Ishikawa (cell line): ENCODE measurements around the gene TXNDC5.

Experiments used
- CEBPB ChIP-seq: IDR thresholded peaks from 2 replicates; pipeline ENCODE4 v1.6.1; 2012
- CREB1 ChIP-seq: IDR thresholded peaks from 2 replicates; pipeline ENCODE4 v1.6.1; 2012; ENCODE audit warnings: low read depth
- EGR1 ChIP-seq: IDR thresholded peaks from 2 replicates; pipeline ENCODE4 v1.6.1; 2012
- EP300 ChIP-seq: IDR thresholded peaks from 2 replicates; pipeline ENCODE4 v1.6.1; 2012; ENCODE audit warnings: borderline replicate concordance
- FOXM1 ChIP-seq: IDR thresholded peaks from 2 replicates; pipeline ENCODE4 v1.6.1; 2012; ENCODE audit warnings: low read depth, borderline replicate concordance
- MAX ChIP-seq: IDR thresholded peaks from 2 replicates; pipeline ENCODE4 v1.6.1; 2012
- NFIC ChIP-seq: IDR thresholded peaks from 2 replicates; pipeline ENCODE4 v1.6.1; 2012
- RAD21 ChIP-seq: IDR thresholded peaks from 2 replicates; pipeline ENCODE4 v1.6.1; 2012; ENCODE audit warnings: low read depth
- TAF1 ChIP-seq: IDR thresholded peaks from 2 replicates; pipeline ENCODE4 v1.6.1; 2012; ENCODE audit warnings: low read depth, mild to moderate bottlenecking
- TCF12 ChIP-seq: IDR thresholded peaks from 2 replicates; pipeline ENCODE4 v1.6.1; 2012; ENCODE audit warnings: low read depth
- TEAD4 ChIP-seq: IDR thresholded peaks from 2 replicates; pipeline ENCODE4 v1.6.1; 2012
- YY1 ChIP-seq: IDR thresholded peaks from 2 replicates; pipeline ENCODE4 v1.6.1; 2012; ENCODE audit warnings: low read depth
- ZBTB7A ChIP-seq: IDR thresholded peaks from 2 replicates; pipeline ENCODE4 v1.6.1; 2012; ENCODE audit warnings: low read depth
- TF ChIP-seq, protein P1 (sequence below): IDR thresholded peaks from 2 replicates; pipeline ENCODE4 v1.6.1; 2012; ENCODE audit warnings: low read depth, mild to moderate bottlenecking
- TF ChIP-seq, protein P2 (sequence below): IDR thresholded peaks from 2 replicates; pipeline ENCODE4 v1.6.1; 2012

The TXNDC5 gene

GRCh38 chr6:7902221-7902620, 8.4 kb downstream of the TXNDC5 start:
- TF ChIP-seq CREB1 = no peak
- TF ChIP-seq TCF12 = no peak

- TF ChIP-seq, protein P1, sequence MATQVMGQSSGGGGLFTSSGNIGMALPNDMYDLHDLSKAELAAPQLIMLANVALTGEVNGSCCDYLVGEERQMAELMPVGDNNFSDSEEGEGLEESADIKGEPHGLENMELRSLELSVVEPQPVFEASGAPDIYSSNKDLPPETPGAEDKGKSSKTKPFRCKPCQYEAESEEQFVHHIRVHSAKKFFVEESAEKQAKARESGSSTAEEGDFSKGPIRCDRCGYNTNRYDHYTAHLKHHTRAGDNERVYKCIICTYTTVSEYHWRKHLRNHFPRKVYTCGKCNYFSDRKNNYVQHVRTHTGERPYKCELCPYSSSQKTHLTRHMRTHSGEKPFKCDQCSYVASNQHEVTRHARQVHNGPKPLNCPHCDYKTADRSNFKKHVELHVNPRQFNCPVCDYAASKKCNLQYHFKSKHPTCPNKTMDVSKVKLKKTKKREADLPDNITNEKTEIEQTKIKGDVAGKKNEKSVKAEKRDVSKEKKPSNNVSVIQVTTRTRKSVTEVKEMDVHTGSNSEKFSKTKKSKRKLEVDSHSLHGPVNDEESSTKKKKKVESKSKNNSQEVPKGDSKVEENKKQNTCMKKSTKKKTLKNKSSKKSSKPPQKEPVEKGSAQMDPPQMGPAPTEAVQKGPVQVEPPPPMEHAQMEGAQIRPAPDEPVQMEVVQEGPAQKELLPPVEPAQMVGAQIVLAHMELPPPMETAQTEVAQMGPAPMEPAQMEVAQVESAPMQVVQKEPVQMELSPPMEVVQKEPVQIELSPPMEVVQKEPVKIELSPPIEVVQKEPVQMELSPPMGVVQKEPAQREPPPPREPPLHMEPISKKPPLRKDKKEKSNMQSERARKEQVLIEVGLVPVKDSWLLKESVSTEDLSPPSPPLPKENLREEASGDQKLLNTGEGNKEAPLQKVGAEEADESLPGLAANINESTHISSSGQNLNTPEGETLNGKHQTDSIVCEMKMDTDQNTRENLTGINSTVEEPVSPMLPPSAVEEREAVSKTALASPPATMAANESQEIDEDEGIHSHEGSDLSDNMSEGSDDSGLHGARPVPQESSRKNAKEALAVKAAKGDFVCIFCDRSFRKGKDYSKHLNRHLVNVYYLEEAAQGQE = no peak
- TF ChIP-seq NFIC (no peak), MAX (no peak), CREB1 (no peak), TEAD4 (no peak), EP300 (no peak), YY1 (no peak), FOXM1 (no peak), CEBPB (no peak), TCF12 (no peak), EGR1 (no peak)
- TF ChIP-seq, protein P2, sequence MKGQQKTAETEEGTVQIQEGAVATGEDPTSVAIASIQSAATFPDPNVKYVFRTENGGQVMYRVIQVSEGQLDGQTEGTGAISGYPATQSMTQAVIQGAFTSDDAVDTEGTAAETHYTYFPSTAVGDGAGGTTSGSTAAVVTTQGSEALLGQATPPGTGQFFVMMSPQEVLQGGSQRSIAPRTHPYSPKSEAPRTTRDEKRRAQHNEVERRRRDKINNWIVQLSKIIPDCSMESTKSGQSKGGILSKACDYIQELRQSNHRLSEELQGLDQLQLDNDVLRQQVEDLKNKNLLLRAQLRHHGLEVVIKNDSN = no peak
Observed at GRCh38 chr6:7901780-7902179, 8.8 kb downstream of the TXNDC5 start.

- TF ChIP-seq EP300 = no peak
- no peak for TF ChIP-seq CREB1
- TF ChIP-seq, protein P1 = no peak
- no peak for TF ChIP-seq TAF1
- TF ChIP-seq RAD21 = no peak
- no peak for TF ChIP-seq FOXM1
- TF ChIP-seq TEAD4 = no peak
Observed at GRCh38 chr6:7901056-7901455, 9.5 kb downstream of the TXNDC5 start.

DNA sequence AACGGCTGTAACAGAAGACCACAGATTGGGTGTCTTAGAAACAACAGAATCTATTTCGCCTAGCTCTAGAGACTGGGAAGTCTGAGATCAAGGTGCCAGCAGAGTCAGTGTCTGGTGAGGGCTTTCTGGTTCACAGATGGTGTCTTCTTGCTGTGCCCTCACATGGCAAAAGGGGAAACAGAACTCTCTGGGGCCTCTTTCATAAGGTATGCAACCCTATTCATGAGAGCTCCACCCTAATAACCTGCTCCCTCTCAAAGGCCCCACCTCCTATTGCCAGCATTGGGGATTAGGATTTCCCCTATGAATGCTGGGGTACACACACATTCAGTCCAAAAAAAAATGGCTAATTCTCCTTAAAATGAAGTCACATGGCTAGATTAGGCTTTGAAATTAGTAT, 10.0 kb downstream of the TXNDC5 start:
- no peak for TF ChIP-seq TCF12
- TF ChIP-seq ZBTB7A = no peak
- no peak for TF ChIP-seq FOXM1
- TF ChIP-seq EP300 = no peak
- TF ChIP-seq NFIC = no peak
- TF ChIP-seq TEAD4 = no peak
- TF ChIP-seq CEBPB = no peak
- TF ChIP-seq TAF1 = no peak
- no peak for TF ChIP-seq EGR1
- no peak for TF ChIP-seq RAD21
- TF ChIP-seq, protein P2 = no peak
- TF ChIP-seq, protein P1 = no peak
- no peak for TF ChIP-seq CREB1
- TF ChIP-seq MAX = no peak

GRCh38 chr6:7899889-7900213, 10.7 kb downstream of the TXNDC5 start:
- TF ChIP-seq, protein P1 = no peak
